IPS-NIHi11 (cell line): Measurements from ENCODE around the gene FAM107B.
"Not testable (repeated sequence)": the region's sequence is repeated elsewhere in the genome, so short reads cannot be mapped to it uniquely, and the experiment has no call there.

ENCODE experiments used
- DNase-seq: peaks from one replicate; pipeline ENCODE4 v3.0.0; 2012; ENCODE audit warnings: mixed read lengths, low spot score

FAM107B gene

GRCh38 chr10:14736043-14736442 lies 38.7 kb downstream of the FAM107B start:
- no peak for DNase-seq

- DNase-seq, result no peak
These were observed 42.7 kb downstream of the FAM107B start for GRCh38 chr10:14731875-14732512.

DNA sequence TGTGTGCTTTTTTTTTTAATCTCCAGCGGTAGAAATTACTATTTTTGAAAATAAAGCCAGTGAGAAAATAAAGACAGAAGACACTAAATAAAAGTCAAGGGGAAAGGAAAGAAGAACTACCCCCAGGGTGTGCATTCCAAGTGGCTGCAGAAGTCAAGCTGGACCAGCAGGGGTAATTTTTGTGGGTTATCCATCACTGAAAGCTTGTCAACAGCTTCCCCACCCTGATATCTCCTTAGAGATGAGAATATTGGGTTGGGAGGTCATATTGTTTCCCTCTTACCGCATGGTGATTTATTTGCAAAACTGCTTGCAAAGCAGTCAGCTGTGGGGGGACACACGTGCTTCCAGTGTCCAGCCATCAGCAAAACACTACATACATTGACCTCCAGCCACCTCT lies 46.4 kb downstream of the FAM107B start:
- DNase-seq, result no peak

DNA sequence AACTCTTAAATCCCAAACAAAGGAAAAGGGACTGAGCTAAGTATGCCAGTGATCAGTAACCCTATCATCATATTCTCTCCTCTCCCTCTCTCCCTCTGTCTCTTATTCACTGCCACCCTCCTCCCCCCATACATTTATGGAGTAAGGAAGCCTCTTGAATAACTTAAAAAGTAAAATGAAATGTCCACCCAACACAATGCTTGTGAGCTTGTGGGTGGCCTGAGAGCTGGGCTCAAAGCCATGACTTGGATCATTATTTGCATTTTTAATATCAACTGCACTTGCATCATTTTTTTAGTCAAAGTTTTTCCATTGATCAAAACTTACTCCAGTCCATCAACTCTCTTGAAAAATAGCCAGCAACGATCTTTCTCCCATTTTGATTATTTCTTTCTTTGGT lies 46.8 kb downstream of the FAM107B start:
- no peak for DNase-seq

GRCh38 chr10:14727465-14727864 lies 47.2 kb downstream of the FAM107B start:
- no peak for DNase-seq

GRCh38 chr10:14724931-14725330 lies 49.8 kb downstream of the FAM107B start:
- no peak for DNase-seq

- no peak for DNase-seq
These were observed 51.5 kb downstream of the FAM107B start for GRCh38 chr10:14723052-14723689.

GRCh38 chr10:14717552-14717951 lies 57.1 kb downstream of the FAM107B start:
- no peak for DNase-seq

GRCh38 chr10:14712991-14713424 lies 61.7 kb downstream of the FAM107B start:
- DNase-seq, result no peak

DNA sequence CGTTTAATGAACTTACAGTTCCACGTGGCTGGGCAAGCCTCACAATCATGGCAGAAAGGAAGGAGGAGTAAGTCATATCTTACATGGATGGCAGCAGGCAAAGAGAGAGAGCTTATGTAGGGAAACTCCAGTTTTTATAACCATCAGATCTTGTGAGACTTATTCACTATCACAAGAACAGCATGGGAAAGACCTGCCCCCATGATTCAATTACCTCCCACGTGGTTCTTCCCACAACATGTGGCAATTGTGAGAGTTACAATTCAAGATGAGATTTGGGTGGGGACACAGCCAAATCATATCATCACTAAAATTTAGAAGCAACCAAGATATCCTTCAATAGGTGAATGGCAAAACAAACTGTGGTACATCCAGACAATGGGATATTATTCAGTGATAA lies 65.4 kb downstream of the FAM107B start:
- DNase-seq, result not testable (repeated sequence)

DNA sequence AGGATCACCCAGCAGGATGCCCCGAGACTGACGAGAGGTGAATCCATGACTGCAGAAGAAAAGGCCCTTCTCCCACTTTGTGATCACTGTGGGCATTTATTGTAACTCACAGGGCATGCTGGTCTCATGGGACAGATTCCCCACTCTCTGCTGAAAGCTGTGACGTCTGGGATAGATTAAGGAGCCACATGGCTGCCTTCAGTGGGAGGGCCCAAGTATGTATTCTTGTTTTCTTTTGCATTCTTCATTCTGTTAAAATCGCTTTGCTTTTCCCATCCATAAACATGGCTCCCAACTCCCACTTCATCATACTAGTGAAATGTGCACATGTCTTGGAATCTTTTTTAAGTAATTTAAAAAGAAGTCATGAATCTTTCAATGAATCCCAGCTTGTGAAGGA lies 67.2 kb downstream of the FAM107B start:
- DNase-seq, result no peak

DNA sequence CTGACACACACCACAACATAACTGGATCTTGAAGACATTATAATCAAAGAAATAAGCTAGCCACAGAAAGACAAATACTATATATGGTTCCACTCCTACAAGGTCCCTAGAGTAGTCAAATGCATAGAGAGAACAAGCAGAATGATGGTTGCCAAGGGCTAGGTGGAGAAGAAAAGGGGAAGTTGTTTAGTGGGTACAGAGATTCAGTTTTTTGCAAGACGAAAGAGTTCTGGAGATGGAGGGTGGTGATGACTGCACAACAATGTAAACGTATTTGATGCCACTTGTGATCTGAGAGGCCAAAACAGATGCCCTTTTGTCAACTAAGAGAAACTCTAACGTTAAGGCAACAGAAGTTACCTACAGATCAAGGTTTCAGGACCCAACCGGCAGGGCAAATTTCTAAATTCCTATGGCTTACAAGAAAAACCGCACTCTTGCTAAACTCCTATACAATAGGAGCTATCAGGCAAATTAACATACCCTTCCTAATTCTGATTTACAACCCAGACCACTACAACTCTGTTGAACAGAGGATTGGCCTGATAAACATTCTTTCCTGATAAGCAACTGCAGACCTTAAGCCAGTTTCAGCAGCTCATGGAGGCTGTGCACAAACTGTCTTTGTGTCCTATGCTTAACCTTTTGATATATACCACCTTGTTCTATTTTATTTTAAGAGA lies 69.0 kb downstream of the FAM107B start:
- DNase-seq, result no peak

DNA sequence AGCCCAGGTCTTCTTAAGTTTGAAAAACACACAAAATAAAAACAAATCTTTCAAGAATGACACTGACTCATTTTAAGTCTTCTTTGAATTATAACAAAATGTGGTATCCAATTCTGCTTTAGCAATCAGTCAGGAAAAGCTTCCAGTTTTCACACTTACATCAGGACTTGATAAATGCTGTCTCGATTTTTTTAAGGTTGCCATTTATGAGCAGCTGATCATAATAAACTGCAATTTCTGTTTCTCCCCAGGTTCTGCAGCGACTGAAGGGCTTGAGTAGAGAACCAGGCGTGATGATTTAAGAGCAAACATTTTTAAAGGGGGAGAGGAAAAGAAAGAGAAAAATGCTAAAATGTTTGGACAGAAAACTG lies 71.1 kb downstream of the FAM107B start:
- DNase-seq, result no peak

DNA sequence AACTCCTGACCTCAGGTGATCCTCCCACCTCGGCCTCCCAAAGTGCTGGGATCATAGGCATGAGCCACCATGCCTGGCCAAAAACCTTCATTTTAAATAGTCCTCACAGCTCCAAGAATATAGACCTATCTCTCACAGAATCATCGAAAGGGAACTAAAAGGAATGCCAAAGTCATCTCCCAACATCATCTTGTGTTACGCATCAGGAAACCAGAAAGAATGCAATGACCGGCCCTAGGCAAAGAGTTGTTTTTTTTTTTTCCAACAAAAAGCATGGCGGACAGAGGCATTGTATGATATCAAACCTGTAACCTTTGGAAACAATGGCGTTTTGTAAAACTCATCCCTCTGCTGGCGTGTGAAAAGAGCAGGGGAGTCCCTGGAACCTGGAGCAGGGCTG lies 73.2 kb downstream of the FAM107B start:
- DNase-seq, result no peak

DNA sequence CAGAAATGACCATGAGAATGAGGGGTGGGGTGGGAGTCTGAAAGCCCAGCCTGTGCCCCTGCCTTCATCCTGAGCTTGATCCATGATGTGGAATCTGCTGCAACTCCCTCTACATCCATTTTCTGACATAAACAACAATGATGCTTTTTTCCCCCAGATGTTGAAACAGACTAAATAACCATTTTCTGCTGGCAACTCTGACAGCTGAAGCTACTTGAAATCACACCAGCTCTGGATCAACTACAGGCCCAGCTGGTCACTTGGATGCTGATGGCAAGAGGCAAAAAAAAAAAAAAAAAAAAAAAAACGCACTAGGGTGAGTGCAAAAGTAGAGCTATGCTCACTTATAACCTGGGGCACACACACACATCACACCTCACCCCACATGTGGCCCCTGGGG lies 74.2 kb downstream of the FAM107B start:
- DNase-seq, result no peak

- no peak for DNase-seq
These were observed 75.2 kb downstream of the FAM107B start for GRCh38 chr10:14699482-14699881.

DNA sequence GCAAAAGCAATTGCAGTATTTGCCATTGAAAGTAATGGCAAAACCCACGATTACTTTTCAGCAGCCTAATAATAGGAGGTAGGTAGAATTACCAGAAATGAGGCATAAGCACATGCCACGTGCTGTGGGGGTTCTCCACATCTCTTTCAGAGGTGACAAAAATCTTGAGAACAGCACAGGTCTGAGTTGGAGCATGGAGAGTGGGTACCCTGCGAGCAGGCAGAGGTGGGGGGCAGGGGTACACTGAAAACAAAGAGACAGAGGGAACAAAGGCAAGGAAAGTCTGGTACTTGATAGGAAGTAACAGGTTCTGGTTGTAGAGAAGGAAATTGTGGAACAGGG lies 75.9 kb downstream of the FAM107B start:
- DNase-seq, result no peak

GRCh38 chr10:14698111-14698828 lies 76.4 kb downstream of the FAM107B start:
- no peak for DNase-seq

- DNase-seq, result no peak
These were observed 77.4 kb downstream of the FAM107B start for GRCh38 chr10:14697281-14697680.

DNA sequence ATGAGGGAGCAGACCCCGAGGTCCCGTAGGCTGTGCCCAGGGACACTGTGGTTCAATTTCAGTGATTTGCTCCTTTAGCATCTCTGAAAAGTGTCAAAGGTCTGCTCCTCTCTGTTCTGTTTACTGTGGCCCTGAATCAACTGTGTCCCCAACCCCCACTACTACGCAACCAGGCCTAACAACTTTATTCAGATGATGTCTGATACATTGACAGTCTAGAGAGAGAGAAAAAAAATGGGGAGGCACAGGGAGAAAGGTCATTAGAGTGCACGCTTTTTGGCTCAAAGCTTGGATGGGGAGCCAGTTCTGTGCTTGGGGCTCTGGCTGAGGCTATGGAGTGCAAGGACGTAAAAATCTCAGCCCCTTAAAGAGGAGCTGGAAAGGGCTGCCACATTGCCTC lies 77.9 kb downstream of the FAM107B start:
- no peak for DNase-seq

GRCh38 chr10:14695847-14696480 lies 78.7 kb downstream of the FAM107B start:
- DNase-seq, result no peak

GRCh38 chr10:14693891-14694290 lies 80.8 kb downstream of the FAM107B start:
- no peak for DNase-seq
